SK-N-MC (cell line): ENCODE measurements around the gene AKAP13.

ENCODE experiments used
- DNase-seq: peaks from one replicate; pipeline ENCODE4 v3.0.0-alpha.2; 2011; ENCODE audit warnings: low read depth, low spot score
- H3K27ac ChIP-seq: fragments of 200-600 bp; sonication (generic); 2 replicates; pipeline ENCODE4 v1.5.1; 2016; ENCODE audit warnings: mixed run types
- H3K36me3 ChIP-seq: fragments of 200-600 bp; sonication (generic); 2 replicates; pipeline ENCODE4 v1.6.1; 2017; ENCODE audit warnings: antibody characterized with exemption, low read length, mixed read lengths; ENCODE audit not compliant: insufficient read depth
- H3K4me3 ChIP-seq: fragments of 200-600 bp; sonication (generic); 2 replicates; pipeline ENCODE4 v1.5.1; 2016
- H3K9ac ChIP-seq: fragments of 200-600 bp; sonication (generic); 2 replicates; pipeline ENCODE4 v1.8.0; 2017; ENCODE audit warnings: mixed run types, mixed read lengths; ENCODE audit not compliant: insufficient read length
- H3K9me3 ChIP-seq: fragments of 200-600 bp; sonication (generic); 2 replicates; pipeline ENCODE4 v1.6.1; 2017; ENCODE audit warnings: low read depth, mild to moderate bottlenecking, antibody characterized with exemption, low read length, moderate library complexity, mixed read lengths
- EZH2 ChIP-seq: fragments of 200-600 bp; sonication (generic); IDR thresholded peaks from one replicate; pipeline ENCODE4 v1.6.1; 2017; ENCODE audit warnings: antibody characterized with exemption
- FOXP2 ChIP-seq: optimal IDR thresholded peaks from 2 replicates; pipeline ENCODE3; 2011; ENCODE audit warnings: mild to moderate bottlenecking, moderate library complexity; ENCODE audit not compliant: insufficient read depth; ENCODE audit errors: extremely low read length, control extremely low read depth
- POLR2AphosphoS5 ChIP-seq: IDR thresholded peaks from 2 replicates; pipeline ENCODE4 v1.6.1; 2012; ENCODE audit warnings: mild to moderate bottlenecking, low read depth, low read length, borderline replicate concordance

The AKAP13 gene

GRCh38 chr15:85397151-85397550 lies 16.7 kb downstream of the AKAP13 start:
- TF ChIP-seq EZH2 (no peak), POLR2AphosphoS5 (no peak), FOXP2 (no peak)
- H3K27ac ChIP-seq: peak overlapping the region; percentile 65; the same call in 1 of the 2 replicates
- no peaks in the 10 kb centered on the region for H3K36me3 ChIP-seq
- no peak overlapping the region for H3K9ac ChIP-seq
- DNase-seq: peak; percentile 53
- H3K4me3 ChIP-seq: peak overlapping the region; percentile 60
- H3K9me3 ChIP-seq: no peaks in the 10 kb centered on the region

GRCh38 chr15:85397926-85398325 lies 17.5 kb downstream of the AKAP13 start:
- Histone ChIP-seq H3K4me3 (no peak overlapping the region), H3K9ac (no peak overlapping the region), H3K36me3 (no peaks in the 10 kb centered on the region), H3K27ac (no peak overlapping the region), H3K9me3 (no peaks in the 10 kb centered on the region)
- TF ChIP-seq POLR2AphosphoS5 (no peak; the same call in 1 of the 2 replicates), FOXP2 (no peak), EZH2 (no peak)
- DNase-seq: no peak

- DNase-seq: no peak
- Histone ChIP-seq H3K4me3 (no peak overlapping the region), H3K36me3 (no peaks in the 10 kb centered on the region), H3K9ac (no peak overlapping the region), H3K9me3 (no peaks in the 10 kb centered on the region), H3K27ac (no peak overlapping the region)
- no peak for TF ChIP-seq POLR2AphosphoS5
- TF ChIP-seq EZH2: no peak
Observed at GRCh38 chr15:85398822-85399221, 18.4 kb downstream of the AKAP13 start.

GRCh38 chr15:85399627-85400026 lies 19.2 kb downstream of the AKAP13 start:
- no peak for DNase-seq
- no peak for TF ChIP-seq POLR2AphosphoS5
- no peak for TF ChIP-seq FOXP2
- no peak for TF ChIP-seq EZH2
- H3K9ac ChIP-seq: no peak overlapping the region
- H3K27ac ChIP-seq: no peak overlapping the region
- no peak overlapping the region for H3K4me3 ChIP-seq
- H3K9me3 ChIP-seq: no peaks in the 10 kb centered on the region
- H3K36me3 ChIP-seq: no peaks in the 10 kb centered on the region

- Histone ChIP-seq H3K36me3 (no peaks in the 10 kb centered on the region), H3K9ac (no peak overlapping the region), H3K4me3 (no peak overlapping the region), H3K9me3 (no peaks in the 10 kb centered on the region), H3K27ac (no peak overlapping the region)
- DNase-seq: no peak
- TF ChIP-seq FOXP2: no peak
Observed at GRCh38 chr15:85400606-85401005, 20.2 kb downstream of the AKAP13 start.

GRCh38 chr15:85401108-85401774 lies 20.8 kb downstream of the AKAP13 start:
- Histone ChIP-seq H3K9me3 (no peaks in the 10 kb centered on the region), H3K36me3 (no peaks in the 10 kb centered on the region), H3K4me3 (no peak overlapping the region), H3K27ac (no peak overlapping the region), H3K9ac (no peak overlapping the region)
- no peak for DNase-seq
- TF ChIP-seq EZH2 (no peak), FOXP2 (no peak), POLR2AphosphoS5 (no peak)

GRCh38 chr15:85402195-85402881 lies 21.9 kb downstream of the AKAP13 start:
- Histone ChIP-seq H3K4me3 (no peak overlapping the region), H3K36me3 (no peaks in the 10 kb centered on the region), H3K9ac (no peak overlapping the region), H3K9me3 (no peaks in the 10 kb centered on the region), H3K27ac (no peak overlapping the region)
- no peak for DNase-seq
- no peak for TF ChIP-seq EZH2
- no peak for TF ChIP-seq POLR2AphosphoS5
- TF ChIP-seq FOXP2: no peak

GRCh38 chr15:85403745-85404144 lies 23.3 kb downstream of the AKAP13 start:
- H3K27ac ChIP-seq: no peak overlapping the region
- DNase-seq: no peak

More at GRCh38 chr15:85403745-85404144, 23.3 kb downstream of the AKAP13 start:
- no peaks in the 10 kb centered on the region; the same call in 1 of the 2 replicates for H3K9me3 ChIP-seq
- TF ChIP-seq POLR2AphosphoS5 (no peak), FOXP2 (no peak), EZH2 (no peak)
- H3K9ac ChIP-seq: no peak overlapping the region
- H3K36me3 ChIP-seq: 0 out of 2 replicates have a peak, but pooled peaks cover 3% of the 10 kb centered on the region
- H3K4me3 ChIP-seq: no peak overlapping the region
